ENCODE measurements around the gene ZDHHC17.

DNA sequence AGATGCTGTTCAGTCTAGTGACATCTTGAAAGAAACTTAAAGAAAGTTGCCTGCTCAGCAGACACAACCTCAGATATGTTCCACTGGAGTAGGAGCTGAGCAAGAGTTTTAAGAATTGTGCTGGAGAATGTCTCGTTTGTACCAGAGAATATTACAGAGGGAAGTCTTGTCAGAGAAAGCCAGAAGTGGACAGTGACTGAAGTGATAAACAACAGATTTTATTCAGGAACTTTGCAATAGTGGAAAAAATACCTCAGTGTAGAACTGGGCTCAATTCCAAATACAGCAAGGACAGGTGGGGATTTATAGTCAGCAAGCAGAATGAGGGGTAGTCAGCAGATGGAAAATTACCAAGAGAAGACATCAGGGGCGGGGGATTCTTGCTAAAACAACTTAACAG is 18.6 kb downstream of the ZDHHC17 start:
- no peak for TF ChIP-seq POLR2AphosphoS5 (IDR thresholded peaks at IDR 0.05; ENCODE audit: borderline replicate concordance, low read depth, low read length)
- TF ChIP-seq EZH2 (IDR thresholded peaks at IDR 0.05): no peak
